Suprapubic skin (tissue), 4 donors: ENCODE measurements around the gene CBLB.

ENCODE experiments used
- EP300 ChIP-seq: sonication (generic); formaldehyde crosslinking; IDR thresholded peaks from one replicate; pipeline ENCODE4 v1.6.1; 2017; ENCODE audit warnings: antibody characterized with exemption
- POLR2AphosphoS5 ChIP-seq, 3 donors: sonication (generic); formaldehyde crosslinking; IDR thresholded peaks; one replicate each; pipeline ENCODE4 v1.6.1; 2017; ENCODE audit warnings: antibody characterized with exemption in 3 of 3
- TF ChIP-seq, protein P1 (sequence below), 2 donors: fragments of 200-600 bp in 1 of 2; fragments of 450-650 bp in 1 of 2; sonication (generic) in 1 of 2; IDR thresholded peaks; one replicate each; pipeline ENCODE4 v1.5.1; 2016 to 2019; ENCODE audit warnings: antibody characterized with exemption in 2 of 2, mild to moderate bottlenecking in 1 of 2, moderate library complexity in 1 of 2

DNA sequence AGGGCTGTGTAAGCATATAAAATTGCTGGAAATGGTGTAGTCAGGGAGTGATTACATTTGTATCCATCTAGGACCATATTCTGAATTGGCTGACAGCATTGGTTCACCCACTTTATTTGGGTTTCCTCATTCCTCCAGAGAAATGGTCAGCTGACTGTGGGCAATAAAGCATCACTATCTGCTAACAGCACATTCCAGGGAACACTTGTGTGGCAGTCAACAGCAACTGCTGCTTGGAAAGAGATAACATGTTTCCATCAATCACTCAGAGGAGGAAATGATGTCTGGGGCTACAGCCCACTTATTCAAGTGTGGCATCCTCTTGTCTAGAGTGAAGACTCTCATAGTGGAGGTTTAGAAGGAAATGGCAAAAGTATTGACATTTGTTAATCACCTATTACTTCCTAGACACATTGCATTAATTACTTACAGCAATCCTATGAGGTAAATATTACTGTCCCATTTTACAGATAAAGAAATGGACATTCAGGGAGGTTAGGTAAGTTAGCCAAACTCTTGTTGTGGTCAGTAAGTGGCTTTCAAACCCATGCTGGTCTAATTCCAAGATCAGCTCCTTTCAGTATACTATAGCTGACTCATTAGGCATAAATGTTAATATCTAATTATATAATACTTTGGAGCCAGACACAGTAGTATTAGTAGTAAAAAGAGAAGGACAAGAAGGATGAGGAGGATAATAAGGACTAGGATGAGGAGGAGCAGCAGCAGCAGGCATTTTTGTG, 254.4 kb downstream of the CBLB start:
- TF ChIP-seq POLR2AphosphoS5 (IDR thresholded peaks at IDR 0.05) (no peak), EP300 (no peak)
- TF ChIP-seq, protein P1, sequence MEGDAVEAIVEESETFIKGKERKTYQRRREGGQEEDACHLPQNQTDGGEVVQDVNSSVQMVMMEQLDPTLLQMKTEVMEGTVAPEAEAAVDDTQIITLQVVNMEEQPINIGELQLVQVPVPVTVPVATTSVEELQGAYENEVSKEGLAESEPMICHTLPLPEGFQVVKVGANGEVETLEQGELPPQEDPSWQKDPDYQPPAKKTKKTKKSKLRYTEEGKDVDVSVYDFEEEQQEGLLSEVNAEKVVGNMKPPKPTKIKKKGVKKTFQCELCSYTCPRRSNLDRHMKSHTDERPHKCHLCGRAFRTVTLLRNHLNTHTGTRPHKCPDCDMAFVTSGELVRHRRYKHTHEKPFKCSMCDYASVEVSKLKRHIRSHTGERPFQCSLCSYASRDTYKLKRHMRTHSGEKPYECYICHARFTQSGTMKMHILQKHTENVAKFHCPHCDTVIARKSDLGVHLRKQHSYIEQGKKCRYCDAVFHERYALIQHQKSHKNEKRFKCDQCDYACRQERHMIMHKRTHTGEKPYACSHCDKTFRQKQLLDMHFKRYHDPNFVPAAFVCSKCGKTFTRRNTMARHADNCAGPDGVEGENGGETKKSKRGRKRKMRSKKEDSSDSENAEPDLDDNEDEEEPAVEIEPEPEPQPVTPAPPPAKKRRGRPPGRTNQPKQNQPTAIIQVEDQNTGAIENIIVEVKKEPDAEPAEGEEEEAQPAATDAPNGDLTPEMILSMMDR (IDR thresholded peaks at IDR 0.05) = no peak
